ENCODE results near the gene TMEM236. TPM values are rescaled to one million over a fixed set of nuclear protein-coding genes. Genes with fewer than 3 reads are reported as not detected.

Gene TMEM236
- total RNA-seq, 4 donors from 2014 or later: 3.3 to 99.1 (median 77.1) TPM

GRCh38 chr10:17841050-17841449 is 89.0 kb downstream of the TMEM236 start:
- H3K36me3 ChIP-seq: no peaks in the 10 kb centered on the region
- TF ChIP-seq CTCF (IDR thresholded peaks at IDR 0.05) (no peak), POLR2A (IDR thresholded peaks at IDR 0.05) (no peak)
- peaks cover 0 to 3% (median 0%) of the 10 kb centered on the region in 4 donors for H3K4me1 ChIP-seq
- H3K9me3 ChIP-seq: no peaks in the 10 kb centered on the region
- no peaks in the 10 kb centered on the region for H3K27me3 ChIP-seq
- no peak for DNase-seq
- no peak overlapping the region for H3K27ac ChIP-seq
- no peak overlapping the region for H3K4me3 ChIP-seq

- H3K36me3 ChIP-seq: no peaks in the 10 kb centered on the region
- no peak overlapping the region for H3K4me3 ChIP-seq
- H3K4me1 ChIP-seq: no peaks in the 10 kb centered on the region
- no peak overlapping the region for H3K27ac ChIP-seq
- no peaks in the 10 kb centered on the region for H3K9me3 ChIP-seq
- H3K27me3 ChIP-seq: no peaks in the 10 kb centered on the region
- no peak for TF ChIP-seq CTCF (IDR thresholded peaks at IDR 0.05)
- no peak for TF ChIP-seq POLR2A (IDR thresholded peaks at IDR 0.05)
- no peak for DNase-seq
Observed at GRCh38 chr10:17842641-17843040, 90.6 kb downstream of the TMEM236 start.

- Histone ChIP-seq H3K36me3 (no peaks in the 10 kb centered on the region), H3K9me3 (no peaks in the 10 kb centered on the region), H3K4me3 (no peak overlapping the region), H3K27ac (no peak overlapping the region), H3K4me1 (no peaks in the 10 kb centered on the region), H3K27me3 (no peaks in the 10 kb centered on the region)
- DNase-seq: no peak
- TF ChIP-seq CTCF (IDR thresholded peaks at IDR 0.05) (peak in 3 of 6 experiments; percentile 23 to 31 (median 24)), POLR2A (IDR thresholded peaks at IDR 0.05) (no peak)
Observed at GRCh38 chr10:17847585-17848296, 95.7 kb downstream of the TMEM236 start.

- no peak for DNase-seq
- TF ChIP-seq CTCF (IDR thresholded peaks at IDR 0.05): no peak
- no peak for TF ChIP-seq POLR2A (IDR thresholded peaks at IDR 0.05)
Observed at GRCh38 chr10:17848646-17849045, 96.6 kb downstream of the TMEM236 start.

More at GRCh38 chr10:17848646-17849045, 96.6 kb downstream of the TMEM236 start:
- Histone ChIP-seq H3K4me3 (no peak overlapping the region), H3K27me3 (no peaks in the 10 kb centered on the region), H3K9me3 (no peaks in the 10 kb centered on the region), H3K36me3 (no peaks in the 10 kb centered on the region), H3K27ac (no peak overlapping the region), H3K4me1 (no peaks in the 10 kb centered on the region)

Small RNA genes within 50 kb of the gene (small RNA-seq; reads per million reads assigned to genes)
- 1.2 to 1.5 reads per million in 2 donors for gene MIR511

Other genes with a start within 250 kb of the TMEM236 start
- 1 to 10 TPM; 1.2 to 5.8 (median 3.7) TPM for gene HACD1, start 134.8 kb upstream of the TMEM236 start, total RNA-seq
- gene STAM, start 108.0 kb upstream of the TMEM236 start, total RNA-seq: 10 to 100 TPM in 3 of 4 donors, 1 to 10 TPM in 1; 7.9 to 28.1 (median 16.2) TPM
- 10 to 100 TPM in 2 of 4 donors, 1 to 10 TPM in 2; 8.1 to 22.0 (median 11.1) TPM for gene MRC1, start 57.1 kb downstream of the TMEM236 start, total RNA-seq
- gene SLC39A12, start 199.7 kb downstream of the TMEM236 start, total RNA-seq: under 1 TPM in 1 of 4 donors, not detected in 3; 0.54 TPM

All from Peyer's patch (tissue), 4 donors.